Choroid plexus epithelial cell (primary cell): ENCODE measurements around the gene GSKIP.

Experiments used
- DNase-seq: peaks from one replicate; pipeline ENCODE4 v3.0.0-alpha.2; 2010; ENCODE audit warnings: low read depth
- H3K4me3 ChIP-seq: 2 replicates; pipeline ENCODE4 v1.5.1; 2011; ENCODE audit warnings: low read depth, mild to moderate bottlenecking, control low read depth, low read length, moderate library complexity
- TF ChIP-seq, protein P1 (sequence below): conservative IDR thresholded peaks from 2 replicates; pipeline ENCODE4 v1.5.1; 2011; ENCODE audit warnings: low read depth, mild to moderate bottlenecking, control low read depth, inconsistent platforms, low read length, moderate library complexity

The GSKIP gene

DNA sequence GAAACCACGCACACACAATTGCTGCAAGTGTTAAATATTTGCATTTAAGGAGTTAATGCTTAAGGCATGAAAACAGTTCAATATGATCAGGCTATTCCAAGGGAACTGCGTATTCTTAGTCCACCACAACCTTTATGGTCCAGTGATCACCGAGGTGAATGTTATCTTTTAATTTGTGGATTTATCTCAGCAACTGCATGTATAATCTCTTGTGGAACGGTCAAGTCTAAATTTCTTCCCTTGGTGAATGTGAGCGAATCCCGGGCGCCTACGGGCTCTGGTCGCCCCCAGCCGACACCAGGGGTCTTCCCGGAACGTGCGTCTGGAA lies 27.6 kb downstream of the GSKIP start:
- TF ChIP-seq, protein P1, sequence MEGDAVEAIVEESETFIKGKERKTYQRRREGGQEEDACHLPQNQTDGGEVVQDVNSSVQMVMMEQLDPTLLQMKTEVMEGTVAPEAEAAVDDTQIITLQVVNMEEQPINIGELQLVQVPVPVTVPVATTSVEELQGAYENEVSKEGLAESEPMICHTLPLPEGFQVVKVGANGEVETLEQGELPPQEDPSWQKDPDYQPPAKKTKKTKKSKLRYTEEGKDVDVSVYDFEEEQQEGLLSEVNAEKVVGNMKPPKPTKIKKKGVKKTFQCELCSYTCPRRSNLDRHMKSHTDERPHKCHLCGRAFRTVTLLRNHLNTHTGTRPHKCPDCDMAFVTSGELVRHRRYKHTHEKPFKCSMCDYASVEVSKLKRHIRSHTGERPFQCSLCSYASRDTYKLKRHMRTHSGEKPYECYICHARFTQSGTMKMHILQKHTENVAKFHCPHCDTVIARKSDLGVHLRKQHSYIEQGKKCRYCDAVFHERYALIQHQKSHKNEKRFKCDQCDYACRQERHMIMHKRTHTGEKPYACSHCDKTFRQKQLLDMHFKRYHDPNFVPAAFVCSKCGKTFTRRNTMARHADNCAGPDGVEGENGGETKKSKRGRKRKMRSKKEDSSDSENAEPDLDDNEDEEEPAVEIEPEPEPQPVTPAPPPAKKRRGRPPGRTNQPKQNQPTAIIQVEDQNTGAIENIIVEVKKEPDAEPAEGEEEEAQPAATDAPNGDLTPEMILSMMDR, result no peak
- H3K4me3 ChIP-seq, result peak overlapping the region; percentile 76
- DNase-seq, result no peak

DNA sequence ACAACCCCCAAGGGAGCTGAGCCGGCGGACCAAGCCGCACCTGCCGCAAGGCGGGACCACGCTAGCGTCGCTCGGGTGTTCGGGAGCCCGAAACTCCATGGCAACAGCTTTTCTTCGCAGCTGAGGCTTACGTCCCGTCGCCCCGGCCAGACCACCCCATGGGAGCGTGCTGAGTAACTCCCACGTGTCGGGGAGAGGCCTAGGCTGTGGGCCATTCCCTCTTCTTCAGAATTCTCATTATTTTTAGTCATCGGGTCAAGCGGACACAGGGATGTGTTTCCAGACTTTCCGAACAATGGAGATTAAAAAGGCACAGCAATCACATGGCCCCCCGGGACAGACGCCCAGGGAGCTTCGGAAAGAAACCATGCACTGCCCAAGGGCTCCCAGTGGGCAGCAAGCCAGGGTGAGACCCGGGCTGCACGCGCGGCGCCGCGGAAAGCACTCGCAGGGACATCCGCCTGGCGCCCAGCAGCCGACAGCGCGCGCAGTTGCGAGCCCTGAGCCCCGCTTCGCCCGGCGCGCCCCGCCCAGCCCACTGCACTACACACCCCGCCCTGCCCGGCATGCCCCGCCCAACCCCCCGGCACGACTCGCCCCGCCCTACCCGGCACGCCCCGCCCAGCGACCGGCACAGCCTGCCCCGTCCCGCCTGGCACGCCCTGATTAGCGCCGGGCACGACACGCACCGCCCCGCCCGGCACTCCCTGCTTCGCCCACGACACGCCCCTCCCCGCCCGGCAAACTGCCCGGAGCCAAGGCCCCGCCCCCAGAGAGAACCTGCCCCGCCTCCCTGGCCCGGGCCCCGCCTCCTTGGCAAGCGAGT lies 28.2 kb downstream of the GSKIP start:
- DNase-seq, result peak; percentile 97
- TF ChIP-seq, protein P1, result no peak
- peak overlapping the region; percentile 76 for H3K4me3 ChIP-seq

DNA sequence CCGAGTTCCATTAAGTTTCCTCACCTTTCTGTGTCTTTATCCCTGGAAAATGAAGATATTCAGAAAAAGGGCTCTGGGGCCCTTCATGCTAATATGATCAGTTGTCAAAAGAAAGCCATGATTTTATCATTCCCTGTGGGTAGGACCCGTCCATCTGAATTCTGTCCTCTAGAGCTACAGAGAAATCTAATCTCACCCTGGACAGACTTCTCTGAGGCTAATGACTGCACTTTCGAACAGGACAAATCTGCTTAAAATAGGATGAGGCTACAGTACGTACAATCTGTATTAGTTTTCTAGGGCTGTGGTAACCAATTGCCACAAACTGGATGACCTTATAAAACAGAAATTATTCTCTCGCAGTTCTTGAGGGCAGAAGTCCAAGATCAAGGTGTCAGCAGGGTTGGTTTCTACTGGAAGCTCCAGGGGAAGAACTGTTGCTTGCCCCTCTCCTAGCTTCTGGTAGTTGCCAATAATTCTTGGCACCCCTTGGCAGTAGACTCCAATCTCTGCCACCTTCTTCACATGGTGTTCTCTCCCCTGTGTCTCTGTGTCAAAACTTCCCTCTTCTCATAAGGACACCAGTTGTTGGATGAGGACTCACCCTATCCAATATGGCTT lies 29.9 kb downstream of the GSKIP start:
- no peak overlapping the region for H3K4me3 ChIP-seq
- TF ChIP-seq, protein P1, result no peak

DNA sequence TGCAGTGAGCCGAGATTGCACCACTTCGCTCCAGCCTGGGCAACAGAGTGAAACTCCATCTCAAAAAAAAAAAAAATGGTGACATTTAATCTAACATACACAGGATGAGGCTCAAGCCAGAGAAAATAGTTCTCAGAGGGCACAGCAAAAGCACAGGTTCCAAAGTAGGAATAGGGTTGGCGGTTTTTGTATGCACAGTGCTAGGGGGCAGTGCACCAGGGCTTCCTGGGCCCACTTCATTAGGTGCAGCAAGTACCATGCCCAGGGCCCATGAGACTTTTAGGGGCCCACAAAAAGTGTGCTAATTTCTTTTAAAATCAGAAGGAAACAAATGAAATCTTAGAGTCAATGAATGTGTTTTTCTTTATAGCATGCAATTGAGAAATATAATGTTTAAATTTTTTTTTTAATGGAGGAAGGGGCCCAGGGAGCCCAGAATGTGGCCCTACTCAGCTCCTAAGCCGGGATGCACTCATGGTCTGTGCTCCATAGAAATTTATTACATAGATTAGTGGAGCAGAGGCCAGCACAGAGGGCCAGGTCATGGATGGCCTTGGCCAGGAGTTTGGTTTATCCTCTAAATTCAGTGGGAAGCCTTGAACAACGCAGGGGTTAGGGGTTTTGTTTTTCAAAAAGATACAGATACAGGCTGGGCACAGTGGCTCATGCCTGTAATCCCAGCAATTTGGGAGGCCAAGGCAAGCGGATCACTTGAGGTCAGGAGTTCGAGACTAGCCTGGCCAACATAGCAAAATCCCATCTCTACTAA lies 30.9 kb downstream of the GSKIP start:
- TF ChIP-seq, protein P1, result no peak
- no peak for DNase-seq

More for the DNA sequence above, 29.9 kb downstream of the GSKIP start:
- no peak for DNase-seq

DNA sequence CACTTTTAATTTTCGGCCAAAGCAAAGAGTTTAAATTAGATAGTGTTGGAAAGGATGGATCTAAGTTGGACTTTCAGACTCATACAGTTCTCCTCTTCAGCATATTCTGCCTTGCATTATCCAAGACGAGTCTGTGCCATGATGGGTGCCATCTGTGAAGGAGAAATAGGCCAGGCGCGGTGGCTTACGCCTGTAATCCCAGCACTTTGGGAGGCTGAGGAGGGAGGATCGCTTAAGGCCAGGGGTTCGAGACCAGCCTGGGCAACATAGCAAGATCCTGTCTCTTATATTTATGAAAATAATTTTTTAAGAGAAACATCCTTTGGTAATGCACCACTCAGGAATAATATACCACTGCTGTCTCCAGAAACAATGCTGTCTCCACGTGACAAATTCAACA lies 35.1 kb downstream of the GSKIP start:
- DNase-seq, result no peak
- H3K4me3 ChIP-seq, result no peak overlapping the region
- TF ChIP-seq, protein P1, result no peak

More for the DNA sequence above, 30.9 kb downstream of the GSKIP start:
- H3K4me3 ChIP-seq, result no peak overlapping the region

DNA sequence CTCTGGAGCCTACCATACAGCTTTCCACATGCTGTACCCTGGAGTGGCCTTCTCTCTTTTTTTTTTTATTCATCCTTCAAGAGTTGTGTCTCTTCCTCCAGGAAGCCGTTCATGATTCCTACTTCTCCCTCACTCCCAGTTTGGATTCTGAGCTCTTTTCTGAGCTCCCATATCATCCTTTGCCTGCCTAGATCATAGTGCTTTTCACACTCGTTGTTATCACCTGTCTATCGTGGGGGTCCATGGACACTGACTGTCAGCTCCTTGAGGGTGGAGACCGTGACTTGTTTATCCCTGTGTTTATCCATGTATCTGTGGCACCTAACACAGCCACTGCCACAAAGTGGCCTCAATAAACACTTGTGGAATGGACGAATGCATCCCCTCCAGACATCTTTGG lies 35.6 kb downstream of the GSKIP start:
- no peak for DNase-seq
- TF ChIP-seq, protein P1, result no peak

More for the DNA sequence above, 35.6 kb downstream of the GSKIP start:
- no peak overlapping the region for H3K4me3 ChIP-seq
